GM12878 (cell line): ENCODE measurements around the gene THNSL1. TPM values are rescaled to one million over a fixed set of nuclear protein-coding genes. Genes with fewer than 3 reads are reported as not detected.

ENCODE experiments used
- ATAC-seq: fragments of 200-7000 bp; cut with Tn5 transposase; 3 replicates; pipeline ENCODE4 v1.9.1; 2020; ENCODE audit warnings: mild to moderate bottlenecking, moderate library complexity
- BruUV-seq: library from RNA; stranded (reverse); fragments of 400-500 nt; replicated peaks from 2 replicates; lab custom pipeline; 2021; lab: Mats Ljungman, UMichigan
- CTCF ChIA-PET: fragments of 300-600 bp; sonication (Branson Sonifier 250); formaldehyde crosslinking; extraction: SDS; loops from one replicate; lab custom pipeline; 2021; ENCODE audit warnings: inconsistent platforms; lab: Yijun Ruan, JAX
- POLR2A ChIA-PET: fragments of 350-600 bp; formaldehyde crosslinking; extraction: SDS; loops from one replicate; lab custom pipeline; 2021; ENCODE audit warnings: inconsistent platforms; lab: Charles Lee
- RAD21 ChIA-PET: fragments of 300-600 bp; sonication (Branson Sonifier 250); formaldehyde crosslinking; loops from one replicate; lab custom pipeline; 2023; ENCODE audit warnings: antibody characterized with exemption; ENCODE audit not compliant: unreplicated experiment; lab: Charles Lee
- SMC1A ChIA-PET: fragments of 300-600 bp; sonication (Branson Sonifier 250); formaldehyde crosslinking; loops from one replicate; lab custom pipeline; 2023; ENCODE audit not compliant: unreplicated experiment, uncharacterized antibody; lab: Charles Lee
- DNase-seq: peaks from one replicate; pipeline ENCODE4 v3.0.0-alpha.2; 2011; ENCODE audit warnings: low read depth, low spot score
- FAIRE-seq: peaks from 3 replicates; lab custom pipeline; 2011; peaks lifted over from hg19 to GRCh38; lab: Jason Lieb, UNC
- H2AFZ ChIP-seq: 2 replicates; pipeline ENCODE4 v1.6.0; 2011; ENCODE audit warnings: low read depth, low read length, control low read depth; ENCODE audit not compliant: control insufficient read depth
- H3K27ac ChIP-seq: 2 replicates; pipeline ENCODE4 v1.5.1; 2011; ENCODE audit warnings: control low read depth; ENCODE audit not compliant: control insufficient read depth, insufficient read depth
- H3K27me3 ChIP-seq, 2 experiments: replicated peaks in 1 of 2; 2 replicates each; pipeline versions ENCODE4 v1.6.0 to v1.6.1; 2011; ENCODE audit warnings: low read length in 1 of 2; ENCODE audit not compliant: control insufficient read depth in 2 of 2, insufficient read depth in 2 of 2
- H3K36me3 ChIP-seq, 2 experiments: 2 replicates each; pipeline ENCODE4 v1.5.1; 2011; ENCODE audit warnings: low read length in 1 of 2; ENCODE audit not compliant: control insufficient read depth in 2 of 2, insufficient read depth in 2 of 2
- H3K4me1 ChIP-seq: 2 replicates; pipeline ENCODE4 v1.6.1; 2011; ENCODE audit warnings: mild to moderate bottlenecking, low read length, moderate library complexity, mixed read lengths; ENCODE audit not compliant: control insufficient read depth, insufficient read depth
- H3K4me2 ChIP-seq: 2 replicates; pipeline ENCODE4 v1.6.0; 2011; ENCODE audit warnings: control low read depth; ENCODE audit not compliant: control insufficient read depth, insufficient read depth
- H3K4me3 ChIP-seq: fragments of 200-600 bp; sonication (generic); 2 replicates; pipeline ENCODE4 v1.5.1; 2016
- H3K79me2 ChIP-seq: 2 replicates; pipeline ENCODE4 v1.6.0; 2011; ENCODE audit warnings: low read length; ENCODE audit not compliant: control insufficient read depth, insufficient read depth
- H3K9ac ChIP-seq: 2 replicates; pipeline ENCODE4 v1.8.0; 2011; ENCODE audit warnings: low read length, control low read depth, mixed read lengths; ENCODE audit not compliant: control insufficient read depth, insufficient read depth
- H3K9me3 ChIP-seq: replicated peaks from 3 replicates; pipeline ENCODE4 v1.5.1; 2011; ENCODE audit warnings: mild to moderate bottlenecking, low read length; ENCODE audit not compliant: control insufficient read depth, insufficient read depth
- H4K20me1 ChIP-seq: 2 replicates; pipeline ENCODE4 v1.6.0; 2011; ENCODE audit not compliant: control insufficient read depth, insufficient read depth
- BACH1 ChIP-seq: fragments of 450-650 bp; IDR thresholded peaks from 2 replicates; pipeline ENCODE4 v1.6.1; 2017; ENCODE audit warnings: mild to moderate bottlenecking, borderline replicate concordance
- BCLAF1 ChIP-seq: fragments of 450-650 bp; IDR thresholded peaks from 2 replicates; pipeline ENCODE4 v1.6.1; 2017; ENCODE audit warnings: antibody characterized with exemption, mild to moderate bottlenecking, moderate library complexity
- CBFB ChIP-seq: IDR thresholded peaks from 2 replicates; pipeline ENCODE4 v1.6.1; 2016; ENCODE audit warnings: antibody characterized with exemption, low read depth
- IKZF2 ChIP-seq, 2 experiments: fragments of 450-650 bp; IDR thresholded peaks; 2 replicates each; pipeline ENCODE4 v1.6.1; 2017; ENCODE audit warnings: mild to moderate bottlenecking in 2 of 2, moderate library complexity in 2 of 2
- JUNB ChIP-seq: IDR thresholded peaks from 2 replicates; pipeline ENCODE4 v1.6.1; 2016; ENCODE audit warnings: antibody characterized with exemption, mild to moderate bottlenecking
- MAX ChIP-seq: IDR thresholded peaks from 2 replicates; pipeline ENCODE4 v1.6.1; 2012; ENCODE audit warnings: low read depth, low read length, improper control_type of control experiment
- MYC ChIP-seq: IDR thresholded peaks from 2 replicates; pipeline ENCODE4 v1.6.1; 2011; ENCODE audit warnings: mild to moderate bottlenecking, low read length, moderate library complexity, inconsistent platforms; ENCODE audit not compliant: insufficient read depth, insufficient replicate concordance, insufficient read length, severe bottlenecking
- NFXL1 ChIP-seq: fragments of 450-650 bp; IDR thresholded peaks from 2 replicates; pipeline ENCODE4 v1.6.1; 2017; ENCODE audit warnings: antibody characterized with exemption, mild to moderate bottlenecking, borderline replicate concordance
- WGBS: methylation state at CpG from one replicate; pipeline ENCODE4 v1.1.6; 2016; ENCODE audit warnings: low lambda C conversion rate; ENCODE audit not compliant: insufficient replicate concordance, insufficient coverage; ENCODE audit errors: missing lambda C conversion rate; 5-methylcytosine and 5-hydroxymethylcytosine counted together
- in situ Hi-C: fragments of 300-500 bp; cut with MboI; formaldehyde crosslinking; loops from 9 replicates; pipeline ENCODE4 v1.14.3; 2018; ENCODE audit warnings: mixed read lengths
- intact Hi-C: fragments of 100-400 bp; cut with micrococcal nuclease; formaldehyde crosslinking; loops from one replicate; pipeline ENCODE4 v1.14.2; 2022; ENCODE audit not compliant: unreplicated experiment
- polyA plus RNA-seq, 11 experiments: library from polyadenylated mRNA; depleted of rRNA in 4 of 11; unstranded in 6 of 11; stranded (reverse) in 5 of 11; fragments of >200 nt; fragmentation: Nextera tagmentation in 4 of 11; fragmentation: Illumina TruSeq in 1 of 11; extraction: Ambion mirVana in 4 of 11; extraction: Trizol in 1 of 11; gene quantifications; 1 replicate in 1 of 11; 2 replicates in 10 of 11; pipeline versions ENCODE4 v1.2.1 to v1.2.3, GENCODE V29; 2011 to 2016; ENCODE audit warnings: inconsistent platforms in 2 of 11, missing spikeins in 2 of 11, low read depth in 1 of 11
- total RNA-seq, 4 experiments: library from RNA; depleted of rRNA in 3 of 4; stranded (reverse); fragments of >200 nt in 3 of 4; fragmentation: Illumina TruSeq in 1 of 4; extraction: Trizol in 1 of 4; gene quantifications; 2 replicates each; pipeline versions ENCODE4 v1.2.1 to v1.2.3, GENCODE V29; 2013 to 2021

The THNSL1 gene
- total and polyA plus RNA-seq, 10 of the 15 experiments (the other 5 are each of a cell fraction or from before 2014, with no cell fraction given) = 4.2 to 17.5 (median 6.2) TPM

GRCh38 chr10:25063644-25064043, 47.2 kb downstream of the THNSL1 start:
- Histone ChIP-seq H3K4me2 (no peak overlapping the region), H4K20me1 (no peaks in the 10 kb centered on the region), H3K36me3 (no peaks in the 10 kb centered on the region), H3K27me3 (no peaks in the 10 kb centered on the region), H3K9ac (no peak overlapping the region), H2AFZ (no peak overlapping the region), H3K9me3 (no peaks in the 10 kb centered on the region; the same call in 2 of the 3 replicates), H3K4me3 (no peak overlapping the region), H3K27ac (no peak overlapping the region), H3K4me1 (no peaks in the 10 kb centered on the region), H3K79me2 (no peaks in the 10 kb centered on the region)
- TF ChIP-seq IKZF2 (IDR thresholded peaks at IDR 0.05) (peak in 1 of 2 experiments; percentile 14; a peak in 1 of 4 replicates), BACH1 (no peak), JUNB (peak; percentile 42; the same call in 1 of the 2 replicates)
- intact Hi-C loops (no loop called here), in situ Hi-C loops (no loop called here)
- ATAC-seq (no peak), DNase-seq (no peak), FAIRE-seq (no peak)
- BruUV-seq = no TSS peak
- ChIA-PET RAD21 (no interaction called here), CTCF (interaction anchor here (4.7 kb wide), 1 partner anchor 17 kb away, joined by 24 read pairs; no protein-coding TSS in a partner anchor), SMC1A (interaction anchor here (1.1 to 3.3 kb wide), 2 partner anchors 17 to 163 kb away, joined by 5 to 11 read pairs; no protein-coding TSS in a partner anchor), POLR2A (no interaction called here)
- WGBS = 61% methylated on average over 8 of the region's 8 CpGs

- no peaks in the 10 kb centered on the region for H3K27me3 ChIP-seq
- no peak overlapping the region for H3K4me3 ChIP-seq
- no peak for TF ChIP-seq NFXL1
- no peak for TF ChIP-seq MYC
- no peak for TF ChIP-seq CBFB
- TF ChIP-seq BCLAF1 = no peak
- TF ChIP-seq MAX = no peak
- BruUV-seq = no TSS peak
- DNase-seq (no peak), FAIRE-seq (no peak), ATAC-seq (no peak)
- in situ Hi-C loops = no loop called here
- H3K4me1 ChIP-seq = no peaks in the 10 kb centered on the region
- no peak overlapping the region for H3K4me2 ChIP-seq
- H3K9ac ChIP-seq = no peak overlapping the region
- ChIA-PET RAD21 (no interaction called here), SMC1A (interaction anchor here (0.8 to 3.3 kb wide), 3 partner anchors 16 to 163 kb away, joined by 3 to 11 read pairs (median 5); no protein-coding TSS in a partner anchor), POLR2A (no interaction called here), CTCF (interaction anchor here (0.6 to 4.7 kb wide), 2 partner anchors 16 to 18 kb away, joined by 3 to 24 read pairs; no protein-coding TSS in a partner anchor)
- no peaks in the 10 kb centered on the region for H3K79me2 ChIP-seq
- 0% methylated on average over 2 of the region's 2 CpGs for WGBS
- H4K20me1 ChIP-seq = no peaks in the 10 kb centered on the region
- intact Hi-C loops = no loop called here
- H3K27ac ChIP-seq = no peak overlapping the region
- H3K36me3 ChIP-seq = no peaks in the 10 kb centered on the region
- no peak overlapping the region for H2AFZ ChIP-seq
- no peaks in the 10 kb centered on the region; the same call in 2 of the 3 replicates for H3K9me3 ChIP-seq
Observed at GRCh38 chr10:25064401-25064800, 48.0 kb downstream of the THNSL1 start.
